ENCODE data around the gene SAPCD2. TPM values are rescaled to one million over a fixed set of nuclear protein-coding genes. Genes with fewer than 3 reads are reported as not detected.

The SAPCD2 gene
- polyA plus RNA-seq, 1 donor from 2014 or later = 0.22 TPM

DNA sequence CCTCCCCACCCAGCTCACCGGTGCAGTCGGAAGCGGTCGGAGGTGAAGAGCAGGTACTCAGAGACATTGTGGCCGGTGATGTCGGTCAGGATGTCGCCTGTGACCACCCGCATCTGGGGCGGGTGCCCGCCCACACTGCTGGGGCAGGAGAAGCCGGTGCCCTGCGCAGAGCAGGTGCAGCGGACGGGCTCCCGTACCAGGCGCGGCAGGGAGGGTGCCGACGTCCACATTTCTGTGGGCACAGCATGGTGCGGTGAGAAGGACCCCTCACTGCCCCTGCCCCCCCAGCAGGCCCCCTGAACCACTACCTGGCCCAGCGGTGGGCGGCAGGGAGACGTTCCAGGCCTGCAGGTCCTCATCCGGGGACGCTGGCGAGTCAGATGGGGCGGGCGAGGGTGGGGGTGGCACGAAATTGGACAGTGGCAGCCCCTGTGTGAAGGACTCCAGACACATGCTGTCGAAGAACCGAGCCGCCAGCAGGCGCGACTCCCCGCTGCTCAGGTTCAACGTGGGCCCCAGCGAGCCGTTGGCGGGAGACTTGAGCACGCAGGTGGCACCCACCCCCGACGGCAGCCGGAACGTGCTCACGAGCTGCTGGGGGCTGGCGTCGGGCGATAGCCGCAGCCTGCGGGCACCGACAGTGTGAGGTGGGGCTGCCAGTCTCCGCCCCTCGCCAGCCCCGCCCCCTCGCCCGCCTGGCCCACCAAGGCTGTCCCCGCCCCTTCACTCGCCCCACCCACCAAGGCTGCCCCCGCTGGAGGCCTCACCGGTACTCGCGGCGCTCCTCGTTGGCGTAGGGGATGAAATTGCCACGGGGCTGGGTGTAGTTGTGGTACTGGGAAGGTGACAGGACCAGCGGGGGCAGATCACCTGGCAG, 57.4 kb downstream of the SAPCD2 start:
- Histone ChIP-seq H3K4me2 (ENCODE audit: low read length) (no peak overlapping the region), H3K36me3 (ENCODE audit: insufficient read depth, low read length) (peaks cover 7% of the 10 kb centered on the region)

More for the DNA sequence above, 57.4 kb downstream of the SAPCD2 start:
- Histone ChIP-seq H3F3A (ENCODE audit: insufficient read depth, low read length, poor library complexity, severe bottlenecking) (no peaks in the 10 kb centered on the region), H3K79me2 (replicated peaks; ENCODE audit: insufficient read depth, low read length) (no peaks in the 10 kb centered on the region), H3K4me3 (ENCODE audit: low read length) (no peak overlapping the region), H4K20me1 (ENCODE audit: insufficient read depth) (no peaks in the 10 kb centered on the region), H3K9ac (ENCODE audit: low read length) (no peak overlapping the region), H3K9me2 (ENCODE audit: insufficient read depth, low read length) (no peaks in the 10 kb centered on the region), H2AFZ (ENCODE audit: low read depth, low read length) (no peak overlapping the region), H3K27ac (ENCODE audit: low read length) (no peak overlapping the region), H3K9me3 (ENCODE audit: low read length) (no peaks in the 10 kb centered on the region), H3K27me3 (ENCODE audit: insufficient read depth, low read depth, low read length) (no peaks in the 10 kb centered on the region)
- TF ChIP-seq, protein P1, sequence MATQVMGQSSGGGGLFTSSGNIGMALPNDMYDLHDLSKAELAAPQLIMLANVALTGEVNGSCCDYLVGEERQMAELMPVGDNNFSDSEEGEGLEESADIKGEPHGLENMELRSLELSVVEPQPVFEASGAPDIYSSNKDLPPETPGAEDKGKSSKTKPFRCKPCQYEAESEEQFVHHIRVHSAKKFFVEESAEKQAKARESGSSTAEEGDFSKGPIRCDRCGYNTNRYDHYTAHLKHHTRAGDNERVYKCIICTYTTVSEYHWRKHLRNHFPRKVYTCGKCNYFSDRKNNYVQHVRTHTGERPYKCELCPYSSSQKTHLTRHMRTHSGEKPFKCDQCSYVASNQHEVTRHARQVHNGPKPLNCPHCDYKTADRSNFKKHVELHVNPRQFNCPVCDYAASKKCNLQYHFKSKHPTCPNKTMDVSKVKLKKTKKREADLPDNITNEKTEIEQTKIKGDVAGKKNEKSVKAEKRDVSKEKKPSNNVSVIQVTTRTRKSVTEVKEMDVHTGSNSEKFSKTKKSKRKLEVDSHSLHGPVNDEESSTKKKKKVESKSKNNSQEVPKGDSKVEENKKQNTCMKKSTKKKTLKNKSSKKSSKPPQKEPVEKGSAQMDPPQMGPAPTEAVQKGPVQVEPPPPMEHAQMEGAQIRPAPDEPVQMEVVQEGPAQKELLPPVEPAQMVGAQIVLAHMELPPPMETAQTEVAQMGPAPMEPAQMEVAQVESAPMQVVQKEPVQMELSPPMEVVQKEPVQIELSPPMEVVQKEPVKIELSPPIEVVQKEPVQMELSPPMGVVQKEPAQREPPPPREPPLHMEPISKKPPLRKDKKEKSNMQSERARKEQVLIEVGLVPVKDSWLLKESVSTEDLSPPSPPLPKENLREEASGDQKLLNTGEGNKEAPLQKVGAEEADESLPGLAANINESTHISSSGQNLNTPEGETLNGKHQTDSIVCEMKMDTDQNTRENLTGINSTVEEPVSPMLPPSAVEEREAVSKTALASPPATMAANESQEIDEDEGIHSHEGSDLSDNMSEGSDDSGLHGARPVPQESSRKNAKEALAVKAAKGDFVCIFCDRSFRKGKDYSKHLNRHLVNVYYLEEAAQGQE (IDR thresholded peaks at IDR 0.05; ENCODE audit: borderline replicate concordance) = no peak
- TF ChIP-seq RAD21 (conservative IDR thresholded peaks at IDR 0.05) (no peak), EZH2 (IDR thresholded peaks at IDR 0.05; ENCODE audit: borderline replicate concordance, insufficient read depth, low read length, poor library complexity, severe bottlenecking) (no peak), POLR2AphosphoS5 (IDR thresholded peaks at IDR 0.05) (no peak), EP300 (conservative IDR thresholded peaks at IDR 0.05; ENCODE audit: poor library complexity, severe bottlenecking) (no peak), TAF1 (IDR thresholded peaks at IDR 0.05; ENCODE audit: low read depth) (no peak), MXI1 (conservative IDR thresholded peaks at IDR 0.05; ENCODE audit: poor library complexity, severe bottlenecking) (no peak), SMC3 (conservative IDR thresholded peaks at IDR 0.05; ENCODE audit: poor library complexity) (no peak), CTCF (IDR thresholded peaks at IDR 0.05; ENCODE audit: poor library complexity, severe bottlenecking) (no peak)

Small RNAs within 50 kb of the gene (small RNA-seq; reads per million reads assigned to genes)
- 0 to 0.41 (median 0) reads per million in 3 experiments for gene RF00153

Other genes starting within 250 kb of the SAPCD2 start
- gene AJM1, start 228.1 kb downstream of the SAPCD2 start, polyA plus RNA-seq = 1.5 TPM in 2 replicates
- 279 and 293 TPM in 2 replicates for gene PHPT1, start 221.1 kb downstream of the SAPCD2 start, polyA plus RNA-seq
- gene MAMDC4, start 218.2 kb downstream of the SAPCD2 start, polyA plus RNA-seq = 13.1 and 23.6 TPM in 2 replicates
- 613 and 677 TPM in 2 replicates for gene EDF1, start 204.2 kb downstream of the SAPCD2 start, polyA plus RNA-seq
- gene TRAF2, start 184.0 kb downstream of the SAPCD2 start, polyA plus RNA-seq = 14.6 and 21.5 TPM in 2 replicates
- gene FBXW5, start 125.8 kb downstream of the SAPCD2 start, polyA plus RNA-seq = 138 and 148 TPM in 2 replicates
- gene C8G, start 125.3 kb downstream of the SAPCD2 start, polyA plus RNA-seq = not detected in 2 replicates
- 2.9 TPM in 1 of 2 replicates, not detected in the other for gene LCN12, start 118.3 kb downstream of the SAPCD2 start, polyA plus RNA-seq
- gene PTGDS, start 93.1 kb downstream of the SAPCD2 start, polyA plus RNA-seq = 2.0 TPM in 1 of 2 replicates, not detected in the other
- gene LCNL1, start 87.6 kb downstream of the SAPCD2 start, polyA plus RNA-seq = 0.76 TPM in 1 of 2 replicates, not detected in the other
- gene PAXX, start 78.1 kb downstream of the SAPCD2 start, polyA plus RNA-seq = 276 and 346 TPM in 2 replicates
- not detected in 2 replicates for gene CLIC3, start 74.0 kb downstream of the SAPCD2 start, polyA plus RNA-seq
- gene ABCA2, start 42.3 kb downstream of the SAPCD2 start, polyA plus RNA-seq = 30.6 and 52.0 TPM in 2 replicates
- 0.56 and 0.69 TPM in 2 replicates for gene FUT7, start 38.5 kb downstream of the SAPCD2 start, polyA plus RNA-seq
- 161 and 162 TPM in 2 replicates for gene NPDC1, start 24.4 kb downstream of the SAPCD2 start, polyA plus RNA-seq
- not detected in 2 replicates for gene ENTPD2, start 16.5 kb downstream of the SAPCD2 start, polyA plus RNA-seq
- 0.21 and 0.36 TPM in 2 replicates for gene UAP1L1, start 7.0 kb upstream of the SAPCD2 start, polyA plus RNA-seq
- gene MAN1B1, start 16.4 kb upstream of the SAPCD2 start, polyA plus RNA-seq = 72.0 and 90.9 TPM in 2 replicates
- 23.3 and 43.3 TPM in 2 replicates for gene DPP7, start 44.2 kb upstream of the SAPCD2 start, polyA plus RNA-seq
- 0.58 and 0.68 TPM in 2 replicates for gene GRIN1, start 68.6 kb upstream of the SAPCD2 start, polyA plus RNA-seq
- 2.2 and 3.2 TPM in 2 replicates for gene LRRC26, start 99.5 kb upstream of the SAPCD2 start, polyA plus RNA-seq
- not detected in 2 replicates for gene TMEM210, start 101.5 kb upstream of the SAPCD2 start, polyA plus RNA-seq
- gene ANAPC2, start 118.0 kb upstream of the SAPCD2 start, polyA plus RNA-seq = 38.1 and 47.2 TPM in 2 replicates
- 170 and 195 TPM in 2 replicates for gene SSNA1, start 118.1 kb upstream of the SAPCD2 start, polyA plus RNA-seq
- 8.1 TPM in 2 replicates for gene TPRN, start 130.2 kb upstream of the SAPCD2 start, polyA plus RNA-seq
- gene TMEM203, start 135.1 kb upstream of the SAPCD2 start, polyA plus RNA-seq = 61.1 and 66.7 TPM in 2 replicates
- 8.8 and 18.2 TPM in 2 replicates for gene NDOR1, start 135.1 kb upstream of the SAPCD2 start, polyA plus RNA-seq
- 1.2 and 1.5 TPM in 2 replicates for gene RNF208, start 151.7 kb upstream of the SAPCD2 start, polyA plus RNA-seq
- 1.3 and 3.3 TPM in 2 replicates for gene CYSRT1, start 154.6 kb upstream of the SAPCD2 start, polyA plus RNA-seq
- gene RNF224, start 156.9 kb upstream of the SAPCD2 start, polyA plus RNA-seq = 0.26 TPM in 1 of 2 replicates, not detected in the other
- 0.12 and 0.27 TPM in 2 replicates for gene SLC34A3, start 160.3 kb upstream of the SAPCD2 start, polyA plus RNA-seq
- 60.3 and 68.8 TPM in 2 replicates for gene TUBB4B, start 170.7 kb upstream of the SAPCD2 start, polyA plus RNA-seq
- gene STPG3, start 180.7 kb upstream of the SAPCD2 start, polyA plus RNA-seq = not detected in 2 replicates
- gene NELFB, start 184.8 kb upstream of the SAPCD2 start, polyA plus RNA-seq = 64.7 and 82.2 TPM in 2 replicates
- gene TOR4A, start 207.2 kb upstream of the SAPCD2 start, polyA plus RNA-seq = 0.50 and 0.70 TPM in 2 replicates
- gene NRARP, start 231.7 kb upstream of the SAPCD2 start, polyA plus RNA-seq = 1.4 and 2.3 TPM in 2 replicates